ENCODE results near the gene NPHP4. TPM values are rescaled to one million over a fixed set of nuclear protein-coding genes. Genes with fewer than 3 reads are reported as not detected.

The NPHP4 gene
- total RNA-seq, 4 donors from 2014 or later: 11.2 to 24.5 (median 18.2) TPM

DNA sequence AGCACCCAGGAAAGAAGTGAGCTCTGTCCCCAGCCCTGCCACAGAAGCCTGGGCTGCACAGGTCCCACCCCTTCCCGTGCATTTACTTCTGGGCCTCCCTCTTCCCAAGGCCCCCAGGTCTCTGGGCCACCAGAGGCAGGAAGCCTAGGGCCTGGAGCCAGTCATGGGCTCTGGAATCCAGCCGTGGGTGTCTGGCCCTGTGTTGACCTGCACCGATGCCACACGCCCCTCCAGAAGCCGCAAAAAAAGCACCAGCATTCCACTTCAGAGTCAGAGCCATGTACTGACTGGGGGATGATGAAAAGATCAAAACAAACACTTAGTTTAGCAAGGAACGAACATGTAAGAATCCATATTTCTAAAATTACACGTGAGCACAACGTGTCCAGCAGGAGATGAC, 141.7 kb downstream of the NPHP4 start:
- intact Hi-C loops (cut with DNase I; ENCODE audit: low total_unique reads): no loop called here
- DNase-seq (ENCODE audit: low spot score in 2 of 2): no peak
- TF ChIP-seq, protein P1, sequence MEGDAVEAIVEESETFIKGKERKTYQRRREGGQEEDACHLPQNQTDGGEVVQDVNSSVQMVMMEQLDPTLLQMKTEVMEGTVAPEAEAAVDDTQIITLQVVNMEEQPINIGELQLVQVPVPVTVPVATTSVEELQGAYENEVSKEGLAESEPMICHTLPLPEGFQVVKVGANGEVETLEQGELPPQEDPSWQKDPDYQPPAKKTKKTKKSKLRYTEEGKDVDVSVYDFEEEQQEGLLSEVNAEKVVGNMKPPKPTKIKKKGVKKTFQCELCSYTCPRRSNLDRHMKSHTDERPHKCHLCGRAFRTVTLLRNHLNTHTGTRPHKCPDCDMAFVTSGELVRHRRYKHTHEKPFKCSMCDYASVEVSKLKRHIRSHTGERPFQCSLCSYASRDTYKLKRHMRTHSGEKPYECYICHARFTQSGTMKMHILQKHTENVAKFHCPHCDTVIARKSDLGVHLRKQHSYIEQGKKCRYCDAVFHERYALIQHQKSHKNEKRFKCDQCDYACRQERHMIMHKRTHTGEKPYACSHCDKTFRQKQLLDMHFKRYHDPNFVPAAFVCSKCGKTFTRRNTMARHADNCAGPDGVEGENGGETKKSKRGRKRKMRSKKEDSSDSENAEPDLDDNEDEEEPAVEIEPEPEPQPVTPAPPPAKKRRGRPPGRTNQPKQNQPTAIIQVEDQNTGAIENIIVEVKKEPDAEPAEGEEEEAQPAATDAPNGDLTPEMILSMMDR (IDR thresholded peaks at IDR 0.05): no peak
- no peak for TF ChIP-seq POLR2A (IDR thresholded peaks at IDR 0.05)

DNA sequence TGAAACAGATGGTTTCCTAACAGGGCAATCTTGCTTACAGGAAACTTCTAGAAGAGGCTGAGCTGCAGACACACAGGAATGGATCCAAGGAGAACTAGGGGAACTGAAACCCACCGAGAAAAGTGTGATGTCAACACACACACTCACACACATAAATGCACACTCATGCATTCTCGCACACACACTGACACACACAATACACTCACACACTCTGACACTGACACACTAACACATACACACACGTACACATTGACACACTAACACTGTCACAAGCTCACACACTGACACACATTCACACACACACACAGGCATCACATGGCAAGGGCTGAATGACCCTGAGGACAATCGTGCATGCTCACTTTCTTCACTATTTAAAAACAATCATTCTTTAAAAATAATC, 142.7 kb downstream of the NPHP4 start:
- no peak overlapping the region for H3K4me3 ChIP-seq (ENCODE audit: low read depth, poor library complexity, severe bottlenecking)
- 72 to 80% methylated on average over 4 of the region's 4 CpGs for WGBS, 2 donors
- intact Hi-C loops (cut with DNase I; ENCODE audit: low total_unique reads): no loop called here
- no peak for TF ChIP-seq POLR2A (IDR thresholded peaks at IDR 0.05)
- TF ChIP-seq, protein P1 (IDR thresholded peaks at IDR 0.05): no peak
- DNase-seq (ENCODE audit: low spot score in 2 of 2): no peak

More for the DNA sequence above, 141.7 kb downstream of the NPHP4 start:
- WGBS, 2 donors: 53 to 55% methylated on average over 8 of the region's 8 CpGs
- H3K4me3 ChIP-seq (ENCODE audit: low read depth, poor library complexity, severe bottlenecking): no peak overlapping the region

DNA sequence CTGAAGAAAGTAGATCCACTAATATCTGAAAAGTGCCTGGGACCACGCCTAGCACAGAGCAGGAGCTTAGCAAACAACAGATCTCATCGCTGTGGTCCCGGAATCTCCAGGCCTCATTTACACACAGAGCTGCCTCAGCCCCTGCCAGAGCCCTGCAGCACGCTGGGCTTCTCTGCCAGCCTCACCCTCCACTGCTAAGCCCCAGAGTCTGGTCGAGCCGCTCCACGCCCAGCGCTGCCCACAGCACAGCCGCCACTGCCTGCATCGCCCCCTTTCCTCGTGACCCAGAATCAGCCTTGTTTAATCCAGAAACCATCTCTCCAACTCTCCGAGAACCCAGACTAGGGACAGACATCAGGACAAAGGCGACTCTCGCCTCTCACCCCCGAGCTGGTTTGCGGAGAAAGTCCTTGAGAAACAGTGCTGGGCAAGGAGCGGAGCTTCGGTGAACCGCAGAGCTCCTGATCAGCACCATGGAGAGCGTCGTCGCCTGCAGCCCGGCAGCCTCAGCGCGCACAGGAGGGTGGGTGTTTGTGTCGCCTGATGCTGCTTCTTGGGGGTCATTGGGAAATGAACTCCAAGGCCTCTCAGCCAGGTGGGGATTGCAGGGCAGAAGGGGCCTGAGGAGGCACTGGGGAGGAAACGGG, 145.1 kb downstream of the NPHP4 start:
- 33 to 38% methylated on average over 27 of the region's 27 CpGs for WGBS, 2 donors
- TF ChIP-seq POLR2A (IDR thresholded peaks at IDR 0.05): no peak
- TF ChIP-seq, protein P1 (IDR thresholded peaks at IDR 0.05): no peak
- no peak overlapping the region for H3K4me3 ChIP-seq (ENCODE audit: low read depth, poor library complexity, severe bottlenecking)
- intact Hi-C loops (cut with DNase I; ENCODE audit: low total_unique reads): no loop called here
- DNase-seq (ENCODE audit: low spot score in 2 of 2): no peak

DNA sequence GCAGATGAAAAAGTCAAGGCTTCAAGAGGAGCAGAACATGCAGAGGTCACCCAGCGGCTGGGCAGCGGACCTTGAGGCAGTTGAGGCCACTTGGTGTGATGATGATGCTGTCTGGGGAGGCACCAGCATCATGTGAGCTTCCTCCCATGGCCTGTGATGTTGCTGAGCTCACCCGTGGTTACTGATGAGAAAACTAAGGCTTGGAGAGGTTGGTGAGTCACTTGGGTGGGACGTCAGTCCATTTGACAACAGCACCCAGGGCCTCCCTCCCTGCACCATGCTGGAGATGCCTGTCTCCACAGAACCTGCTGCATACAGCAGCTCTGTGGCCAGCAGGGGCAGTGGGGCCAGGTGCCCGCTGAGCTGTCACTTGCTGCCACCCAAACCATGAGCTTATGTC, 146.8 kb downstream of the NPHP4 start:
- 62 to 73% methylated on average over 5 of the region's 5 CpGs for WGBS, 2 donors
- no peak for DNase-seq (ENCODE audit: low spot score in 2 of 2)
- intact Hi-C loops (cut with DNase I; ENCODE audit: low total_unique reads): no loop called here
- TF ChIP-seq POLR2A (IDR thresholded peaks at IDR 0.05): no peak
- TF ChIP-seq, protein P1 (IDR thresholded peaks at IDR 0.05): no peak
- no peak overlapping the region for H3K4me3 ChIP-seq (ENCODE audit: low read depth, poor library complexity, severe bottlenecking)

DNA sequence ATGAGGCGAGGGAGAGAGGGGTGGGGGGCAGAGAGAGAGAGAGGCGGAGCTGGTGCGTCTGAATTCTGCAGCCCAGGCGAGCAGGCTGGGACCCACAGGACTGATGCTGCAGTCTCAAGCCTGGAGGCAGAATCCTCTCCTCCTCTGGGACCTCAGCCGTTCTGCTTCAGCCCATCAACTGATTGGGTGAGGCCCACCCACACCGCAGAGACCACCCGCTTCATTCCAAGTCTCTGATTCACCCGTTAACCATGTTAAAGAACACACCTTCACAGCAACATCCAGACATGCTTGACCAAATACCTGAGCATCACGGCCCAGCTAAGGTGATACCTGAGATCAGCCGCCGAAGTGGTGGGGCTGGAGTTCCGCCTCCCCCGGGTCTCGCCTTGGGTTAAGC, 147.8 kb downstream of the NPHP4 start:
- DNase-seq (ENCODE audit: low spot score in 2 of 2): no peak
- no peak for TF ChIP-seq POLR2A (IDR thresholded peaks at IDR 0.05)
- TF ChIP-seq, protein P1 (IDR thresholded peaks at IDR 0.05): no peak
- WGBS, 2 donors: 77 to 79% methylated on average over 14 of the region's 14 CpGs
- intact Hi-C loops (cut with DNase I; ENCODE audit: low total_unique reads): no loop called here
- H3K4me3 ChIP-seq (ENCODE audit: low read depth, poor library complexity, severe bottlenecking): no peak overlapping the region

Data from lower leg skin (tissue), 4 donors.